Activated CD8-positive, alpha-beta T cell treated with anti-CD3 and anti-CD28 coated beads for 36 hours (primary cell): Measurements from ENCODE around the gene SULT1B1. TPM values are rescaled to one million over a fixed set of nuclear protein-coding genes. Genes with fewer than 3 reads are reported as not detected.

Experiments
- ATAC-seq: fragments of 200-7000 bp; cut with Tn5 transposase; one replicate; pipeline ENCODE4 v1.10.0; 2021; ENCODE audit warnings: mild to moderate bottlenecking, moderate library complexity
- CTCF ChIA-PET: fragments of 350-600 bp; sonication (Branson Sonifier 250); formaldehyde crosslinking; loops from one replicate; lab custom pipeline; 2021; ENCODE audit warnings: antibody characterized with exemption; lab: Charles Lee
- POLR2A ChIA-PET: fragments of 350-600 bp; sonication (Branson Sonifier 250); formaldehyde crosslinking; loops from one replicate; lab custom pipeline; 2021; ENCODE audit warnings: antibody characterized with exemption; lab: Charles Lee
- DNase-seq: peaks from one replicate; pipeline ENCODE4 v3.0.0-alpha.2; 2020
- H3K27ac Mint-ChIP-seq: one replicate; pipeline ENCODE4 v1.8.0; 2021; ENCODE audit warnings: mild to moderate bottlenecking, mixed read lengths
- H3K27me3 Mint-ChIP-seq: one replicate; pipeline ENCODE4 v1.8.0; 2021; ENCODE audit warnings: mixed read lengths
- H3K36me3 Mint-ChIP-seq: one replicate; pipeline ENCODE4 v1.8.0; 2021; ENCODE audit warnings: low read depth, mixed read lengths
- H3K4me1 Mint-ChIP-seq: one replicate; pipeline ENCODE4 v1.8.0; 2021; ENCODE audit warnings: low read depth, mixed read lengths
- H3K4me3 Mint-ChIP-seq: one replicate; pipeline ENCODE4 v1.8.0; 2021; ENCODE audit warnings: mild to moderate bottlenecking, moderate library complexity, mixed read lengths
- H3K9me3 Mint-ChIP-seq: one replicate; pipeline ENCODE4 v1.8.0; 2021; ENCODE audit warnings: mixed read lengths
- CTCF ChIP-seq: fragments of 200-600 bp; IDR thresholded peaks from one replicate; pipeline ENCODE4 v1.8.0; 2022; ENCODE audit warnings: antibody characterized with exemption, mild to moderate bottlenecking
- intact Hi-C: fragments of 100-400 bp; cut with micrococcal nuclease; formaldehyde crosslinking; loops from one replicate; pipeline ENCODE4 v1.10.0; 2022
- total RNA-seq, 2 experiments: library from RNA; stranded (reverse); gene quantifications; one replicate each; pipeline ENCODE4 v1.2.3, GENCODE V29; 2021

Gene SULT1B1
- total RNA-seq, 2 experiments from 2014 or later: 1.1 to 2.2 TPM

- ATAC-seq (no peak), DNase-seq (no peak)
- Mint-ChIP-seq H3K36me3 (peaks cover 3% of the 10 kb centered on the region), H3K9me3 (no peaks in the 10 kb centered on the region), H3K4me3 (no peak overlapping the region), H3K27me3 (no peaks in the 10 kb centered on the region), H3K4me1 (peaks cover 28% of the 10 kb centered on the region), H3K27ac (no peak overlapping the region)
- POLR2A ChIA-PET: no interaction called here
- TF ChIP-seq CTCF: no peak
- CTCF ChIA-PET: interaction anchor here (1.2 kb wide), 1 partner anchor 9 kb away, joined by 4 read pairs; no protein-coding TSS in a partner anchor
- intact Hi-C loops: no loop called here
These were observed 5.3 kb upstream of the SULT1B1 start for GRCh38 chr4:69765751-69766150.

GRCh38 chr4:69764311-69764710 is 3.9 kb upstream of the SULT1B1 start:
- ChIA-PET CTCF (no interaction called here), POLR2A (no interaction called here)
- Mint-ChIP-seq H3K4me3 (no peak overlapping the region), H3K4me1 (peaks cover 32% of the 10 kb centered on the region), H3K9me3 (no peaks in the 10 kb centered on the region), H3K36me3 (peaks cover 3% of the 10 kb centered on the region), H3K27me3 (no peaks in the 10 kb centered on the region), H3K27ac (no peak overlapping the region)
- TF ChIP-seq CTCF: no peak
- no peak for ATAC-seq
- DNase-seq: no peak
- intact Hi-C loops: no loop called here

GRCh38 chr4:69763233-69763632 is 2.8 kb upstream of the SULT1B1 start:
- intact Hi-C loops: no loop called here
- Mint-ChIP-seq H3K27ac (peak overlapping the region; percentile 18), H3K9me3 (no peaks in the 10 kb centered on the region), H3K36me3 (peaks cover 3% of the 10 kb centered on the region), H3K4me1 (peaks cover 41% of the 10 kb centered on the region), H3K4me3 (no peak overlapping the region), H3K27me3 (no peaks in the 10 kb centered on the region)
- no peak for DNase-seq
- TF ChIP-seq CTCF: no peak
- CTCF ChIA-PET: interaction anchor here (1.0 kb wide), 1 partner anchor 42 kb away, joined by 3 read pairs; no protein-coding TSS in a partner anchor
- POLR2A ChIA-PET: no interaction called here
- ATAC-seq: no peak

- intact Hi-C loops: no loop called here
- H3K4me1 Mint-ChIP-seq: peaks cover 54% of the 10 kb centered on the region
- POLR2A ChIA-PET: no interaction called here
- CTCF ChIA-PET: interaction anchor here (1.3 kb wide), 1 partner anchor 17 kb away, joined by 3 read pairs; no protein-coding TSS in a partner anchor
- H3K4me3 Mint-ChIP-seq: peak overlapping the region; percentile 54
- no peak for TF ChIP-seq CTCF
- H3K36me3 Mint-ChIP-seq: peaks cover 3% of the 10 kb centered on the region
- ATAC-seq: peak; percentile 21
- peak overlapping the region; percentile 61 for H3K27ac Mint-ChIP-seq
- no peaks in the 10 kb centered on the region for H3K27me3 Mint-ChIP-seq
- no peaks in the 10 kb centered on the region for H3K9me3 Mint-ChIP-seq
- no peak for DNase-seq
These were observed 1.2 kb downstream of the SULT1B1 start for GRCh38 chr4:69759189-69759604.

- Mint-ChIP-seq H3K36me3 (peaks cover 1% of the 10 kb centered on the region), H3K27me3 (no peaks in the 10 kb centered on the region), H3K27ac (no peak overlapping the region), H3K4me1 (peaks cover 41% of the 10 kb centered on the region), H3K9me3 (no peaks in the 10 kb centered on the region), H3K4me3 (no peak overlapping the region)
- CTCF ChIA-PET: no interaction called here
- POLR2A ChIA-PET: no interaction called here
- intact Hi-C loops: no loop called here
- ATAC-seq: no peak
- no peak for DNase-seq
- TF ChIP-seq CTCF: no peak
These were observed 3.0 kb downstream of the SULT1B1 start for GRCh38 chr4:69757464-69757863.
